ENCODE measurements around the gene LIN54.
"Not testable (repeated sequence)": the region's sequence is repeated elsewhere in the genome, so short reads cannot be mapped to it uniquely, and the experiment has no call there.

LIN54 gene

GRCh38 chr4:83010522-83011318, at the start of gene LIN54:
Gene LIN54 (minus strand): TSS chr4:83010823. CDS start chr4:82984844, 25,979 bp downstream.
- intact Hi-C loops (cut with DNase I): loop anchor here (5.0 to 10.0 kb wide), 3 partner anchors 93 to 638 kb away; partner anchors contain the start of gene HNRNPD
- DNase-seq: peak; percentile 54 to 96 (median 69)

GRCh38 chr4:83054928-83055327, 44.3 kb upstream of the LIN54 start:
- intact Hi-C loops (cut with DNase I): no loop called here
- no peak for DNase-seq

GRCh38 chr4:83048781-83049180, 38.2 kb upstream of the LIN54 start:
- DNase-seq; intact Hi-C loops (cut with DNase I): not testable (repeated sequence)

- DNase-seq: no peak
- intact Hi-C loops (cut with DNase I): no loop called here
Observed at GRCh38 chr4:83046693-83047473, 36.3 kb upstream of the LIN54 start.

- intact Hi-C loops (cut with DNase I): no loop called here
- DNase-seq: no peak
Observed at GRCh38 chr4:83043801-83044407, 33.3 kb upstream of the LIN54 start.

GRCh38 chr4:83043157-83043556, 32.5 kb upstream of the LIN54 start:
- intact Hi-C loops (cut with DNase I); DNase-seq: not testable (repeated sequence)

GRCh38 chr4:83040269-83040668, 29.6 kb upstream of the LIN54 start:
- intact Hi-C loops (cut with DNase I): no loop called here
- DNase-seq: no peak

- DNase-seq: no peak
- intact Hi-C loops (cut with DNase I): loop anchor here (10.0 kb wide), 2 partner anchors 448 to 602 kb away; partner anchors contain the start of genes ABRAXAS1, ENOPH1 and HNRNPDL
Observed at GRCh38 chr4:83036991-83037665, 26.5 kb upstream of the LIN54 start.

- intact Hi-C loops (cut with DNase I): loop anchor here (1.0 to 10.0 kb wide), 5 partner anchors 22 to 600 kb away; partner anchors contain the start of genes ABRAXAS1, ENOPH1, HNRNPDL and SEC31A
- DNase-seq: peak; percentile 93 to 100 (median 96)
Observed at GRCh38 chr4:83034630-83035494, 24.2 kb upstream of the LIN54 start, which contains the start of gene COPS4. Gene COPS4 (plus strand): TSS chr4:83035183. CDS start chr4:83035225, 42 bp downstream.

- intact Hi-C loops (cut with DNase I): loop anchor here (10.0 kb wide), 2 partner anchors 455 to 595 kb away; partner anchors contain the start of genes ABRAXAS1, ENOPH1 and HNRNPDL
- no peak for DNase-seq
Observed at GRCh38 chr4:83029688-83030087, 19.1 kb upstream of the LIN54 start.

- intact Hi-C loops (cut with DNase I): no loop called here
- no peak for DNase-seq
Observed at GRCh38 chr4:83028976-83029375, 18.4 kb upstream of the LIN54 start.

GRCh38 chr4:83025563-83025962, 14.9 kb upstream of the LIN54 start:
- intact Hi-C loops (cut with DNase I): no loop called here
- no peak for DNase-seq

- DNase-seq: no peak
- intact Hi-C loops (cut with DNase I): no loop called here
Observed at GRCh38 chr4:83024233-83024632, 13.6 kb upstream of the LIN54 start.

- not testable (repeated sequence) for DNase-seq
Observed at GRCh38 chr4:83023599-83023998, 13.0 kb upstream of the LIN54 start.

GRCh38 chr4:83022724-83023450, 12.3 kb upstream of the LIN54 start:
- intact Hi-C loops (cut with DNase I): no loop called here

More at GRCh38 chr4:83023599-83023998, 13.0 kb upstream of the LIN54 start:
- intact Hi-C loops (cut with DNase I): not testable (repeated sequence)

GRCh38 chr4:83019794-83020494, 9.3 kb upstream of the LIN54 start:
- no peak for DNase-seq
- intact Hi-C loops (cut with DNase I): loop anchor here (10.0 kb wide), 1 partner anchor 555 kb away; no protein-coding TSS in a partner anchor

More at GRCh38 chr4:83022724-83023450, 12.3 kb upstream of the LIN54 start:
- no peak for DNase-seq

GRCh38 chr4:83013902-83014301, 3.3 kb upstream of the LIN54 start:
- intact Hi-C loops (cut with DNase I): loop anchor here (1.0 to 10.0 kb wide), 5 partner anchors 21 to 642 kb away; partner anchors contain the start of genes COPS4, HNRNPD and THAP9
- no peak for DNase-seq
